Measurements from ENCODE around the gene RAB11FIP4.

The RAB11FIP4 gene

GRCh38 chr17:31488982-31489294, 97.5 kb downstream of the RAB11FIP4 start:
- TF ChIP-seq, protein P1, sequence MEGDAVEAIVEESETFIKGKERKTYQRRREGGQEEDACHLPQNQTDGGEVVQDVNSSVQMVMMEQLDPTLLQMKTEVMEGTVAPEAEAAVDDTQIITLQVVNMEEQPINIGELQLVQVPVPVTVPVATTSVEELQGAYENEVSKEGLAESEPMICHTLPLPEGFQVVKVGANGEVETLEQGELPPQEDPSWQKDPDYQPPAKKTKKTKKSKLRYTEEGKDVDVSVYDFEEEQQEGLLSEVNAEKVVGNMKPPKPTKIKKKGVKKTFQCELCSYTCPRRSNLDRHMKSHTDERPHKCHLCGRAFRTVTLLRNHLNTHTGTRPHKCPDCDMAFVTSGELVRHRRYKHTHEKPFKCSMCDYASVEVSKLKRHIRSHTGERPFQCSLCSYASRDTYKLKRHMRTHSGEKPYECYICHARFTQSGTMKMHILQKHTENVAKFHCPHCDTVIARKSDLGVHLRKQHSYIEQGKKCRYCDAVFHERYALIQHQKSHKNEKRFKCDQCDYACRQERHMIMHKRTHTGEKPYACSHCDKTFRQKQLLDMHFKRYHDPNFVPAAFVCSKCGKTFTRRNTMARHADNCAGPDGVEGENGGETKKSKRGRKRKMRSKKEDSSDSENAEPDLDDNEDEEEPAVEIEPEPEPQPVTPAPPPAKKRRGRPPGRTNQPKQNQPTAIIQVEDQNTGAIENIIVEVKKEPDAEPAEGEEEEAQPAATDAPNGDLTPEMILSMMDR (conservative IDR thresholded peaks at IDR 0.05; ENCODE audit: control insufficient read depth, insufficient read depth, low read depth, low read length): no peak
- H3K4me3 ChIP-seq (ENCODE audit: control insufficient read depth, low read depth, low read length): no peak overlapping the region

GRCh38 chr17:31489295-31490018, 98.0 kb downstream of the RAB11FIP4 start:
- TF ChIP-seq, protein P1 (conservative IDR thresholded peaks at IDR 0.05; ENCODE audit: control insufficient read depth, insufficient read depth, low read depth, low read length): no peak
- DNase-seq (ENCODE audit: low read depth): no peak
- H3K4me3 ChIP-seq (ENCODE audit: control insufficient read depth, low read depth, low read length): no peak overlapping the region

More at GRCh38 chr17:31488982-31489294, 97.5 kb downstream of the RAB11FIP4 start:
- DNase-seq (ENCODE audit: low read depth): no peak

GRCh38 chr17:31490019-31490650, 98.7 kb downstream of the RAB11FIP4 start:
- no peak overlapping the region for H3K4me3 ChIP-seq (ENCODE audit: control insufficient read depth, low read depth, low read length)
- DNase-seq (ENCODE audit: low read depth): no peak
- TF ChIP-seq, protein P1 (conservative IDR thresholded peaks at IDR 0.05; ENCODE audit: control insufficient read depth, insufficient read depth, low read depth, low read length): no peak

- no peak overlapping the region for H3K4me3 ChIP-seq (ENCODE audit: control insufficient read depth, low read depth, low read length)
- TF ChIP-seq, protein P1 (conservative IDR thresholded peaks at IDR 0.05; ENCODE audit: control insufficient read depth, insufficient read depth, low read depth, low read length): no peak
These were observed 99.3 kb downstream of the RAB11FIP4 start for GRCh38 chr17:31490671-31491375.

DNA sequence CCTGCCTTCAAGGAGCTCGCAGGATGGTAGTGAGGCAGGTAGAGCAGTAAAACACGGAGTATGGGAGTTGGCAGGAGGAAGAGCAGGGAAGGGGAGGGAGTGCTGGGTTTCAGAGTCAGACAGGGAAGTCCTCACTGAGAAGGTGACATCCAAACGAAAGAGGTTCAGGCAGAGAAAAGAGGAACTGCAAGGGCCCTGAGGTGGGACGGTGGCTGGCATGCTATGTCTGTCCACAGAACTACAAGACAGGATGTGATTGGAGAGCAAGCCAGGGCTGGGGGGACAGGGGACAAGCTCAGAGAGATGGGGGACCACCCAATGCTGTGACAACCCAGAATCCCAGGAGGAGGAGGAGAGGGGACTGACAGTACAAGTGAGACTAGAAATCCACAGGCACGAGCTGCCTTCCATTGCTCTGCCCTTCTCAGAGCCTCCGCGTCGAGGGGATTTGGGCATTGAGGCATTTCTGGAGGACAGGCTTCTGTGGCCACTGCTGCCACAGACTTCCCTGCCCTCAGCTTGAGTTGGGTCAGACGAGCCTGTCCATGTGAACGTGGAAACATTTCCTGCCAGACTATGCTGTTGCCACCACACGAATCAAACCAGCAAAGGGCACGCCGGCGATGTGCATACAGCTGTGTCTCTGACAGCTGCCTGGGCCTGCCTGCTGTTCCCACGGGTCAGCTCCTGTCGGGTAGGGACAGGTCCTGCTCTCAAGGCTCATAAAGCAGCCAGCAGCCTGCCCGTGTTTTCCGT, 100.1 kb downstream of the RAB11FIP4 start:
- TF ChIP-seq, protein P1 (conservative IDR thresholded peaks at IDR 0.05; ENCODE audit: control insufficient read depth, insufficient read depth, low read depth, low read length): no peak
- no peak for DNase-seq (ENCODE audit: low read depth)
- H3K4me3 ChIP-seq (ENCODE audit: control insufficient read depth, low read depth, low read length): no peak overlapping the region

More at GRCh38 chr17:31490671-31491375, 99.3 kb downstream of the RAB11FIP4 start:
- no peak for DNase-seq (ENCODE audit: low read depth)

DNA sequence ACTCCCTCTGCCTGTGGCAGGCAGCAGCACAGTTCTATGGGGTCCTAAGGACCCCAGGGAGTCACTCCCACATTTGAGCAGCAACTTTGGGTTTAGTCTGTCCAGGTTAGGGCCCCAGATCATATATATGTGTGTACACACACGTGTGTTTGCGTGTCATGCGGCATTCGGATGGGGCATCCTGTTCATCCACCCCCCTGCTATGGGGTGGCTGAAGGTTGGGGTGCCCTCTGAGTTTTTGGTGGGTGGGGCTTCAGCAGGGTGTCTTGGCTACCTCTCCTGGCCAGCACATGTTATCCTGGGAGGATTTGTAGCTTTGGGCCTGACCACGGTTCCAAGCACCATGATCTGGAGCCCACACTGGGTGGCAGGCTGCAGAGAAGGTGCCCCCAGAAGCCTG, 100.7 kb downstream of the RAB11FIP4 start:
- TF ChIP-seq, protein P1 (conservative IDR thresholded peaks at IDR 0.05; ENCODE audit: control insufficient read depth, insufficient read depth, low read depth, low read length): no peak
- DNase-seq (ENCODE audit: low read depth): no peak
- H3K4me3 ChIP-seq (ENCODE audit: control insufficient read depth, low read depth, low read length): no peak overlapping the region

Data from fibroblast of mammary gland (primary cell).